H1 (cell line): ENCODE results near the gene TOB2. TPM values are rescaled to one million over a fixed set of nuclear protein-coding genes. Genes with fewer than 3 reads are reported as not detected.
"Not testable (repeated sequence)": the region's sequence is repeated elsewhere in the genome, so short reads cannot be mapped to it uniquely, and the experiment has no call there.

Source experiments
- CTCF ChIA-PET: fragments of 300-600 bp; sonication (Branson Sonifier 250); formaldehyde crosslinking; loops from one replicate; lab custom pipeline; 2021; ENCODE audit not compliant: partially characterized antibody; lab: Charles Lee
- POLR2A ChIA-PET: fragments of 300-600 bp; sonication (Branson Sonifier 250); formaldehyde crosslinking; loops from one replicate; lab custom pipeline; 2021; ENCODE audit warnings: inconsistent platforms; ENCODE audit not compliant: partially characterized antibody; lab: Charles Lee
- DNase-seq, 2 experiments: peaks; one replicate each; pipeline versions ENCODE4 v3.0.0 to v3.0.0-alpha.2; 2010 to 2022; ENCODE audit warnings: low spot score in 2 of 2, low read depth in 1 of 2, mixed read lengths in 1 of 2
- FAIRE-seq: peaks from 2 replicates; lab custom pipeline; 2011; peaks lifted over from hg19 to GRCh38; lab: Jason Lieb, UNC
- H2AFZ ChIP-seq: 2 replicates; pipeline ENCODE4 v1.8.1; 2012; ENCODE audit warnings: low read length, inconsistent platforms
- H2AK5ac ChIP-seq: 2 replicates; pipeline ENCODE4 v1.6.1; 2013; ENCODE audit warnings: low read depth, low read length
- H2BK120ac ChIP-seq: replicated peaks from 2 replicates; pipeline ENCODE3; 2013; ENCODE audit warnings: low read depth, low read length, inconsistent platforms
- H2BK12ac ChIP-seq: 2 replicates; pipeline ENCODE4 v1.6.1; 2013; ENCODE audit warnings: low read depth, low read length
- H2BK15ac ChIP-seq: 2 replicates; pipeline ENCODE4 v1.6.1; 2013; ENCODE audit warnings: low read length
- H2BK20ac ChIP-seq: 2 replicates; pipeline ENCODE4 v1.6.1; 2013; ENCODE audit warnings: low read length
- H2BK5ac ChIP-seq: 2 replicates; pipeline ENCODE4 v1.6.1; 2013; ENCODE audit warnings: low read depth, low read length
- H3K14ac ChIP-seq: 2 replicates; pipeline ENCODE4 v1.6.1; 2013; ENCODE audit warnings: inconsistent platforms; ENCODE audit not compliant: insufficient read length
- H3K18ac ChIP-seq: 2 replicates; pipeline ENCODE4 v1.6.1; 2013; ENCODE audit warnings: low read length; ENCODE audit errors: extremely low read depth
- H3K23ac ChIP-seq: 2 replicates; pipeline ENCODE4 v1.6.1; 2013; ENCODE audit warnings: inconsistent platforms; ENCODE audit not compliant: insufficient read length
- H3K23me2 ChIP-seq: 2 replicates; pipeline ENCODE4 v1.6.1; 2013; ENCODE audit warnings: low read depth, low read length
- H3K27ac ChIP-seq: 2 replicates; pipeline ENCODE4 v1.6.1; 2011; ENCODE audit warnings: low read depth, low read length, inconsistent platforms
- H3K27me3 ChIP-seq, 4 experiments: replicated peaks in 1 of 4; 1 replicate in 1 of 4; 2 replicates in 3 of 4; pipeline versions ENCODE4 v1.6.1 to v1.8.1; 2011 to 2013; ENCODE audit warnings: low read length in 3 of 4, mild to moderate bottlenecking in 3 of 4, inconsistent platforms in 2 of 4, mixed read lengths in 2 of 4, moderate library complexity in 1 of 4; ENCODE audit not compliant: control insufficient read depth in 3 of 4, insufficient read depth in 3 of 4; ENCODE audit errors: extremely low read depth in 1 of 4
- H3K36me3 ChIP-seq, 4 experiments: 2 replicates each; pipeline versions ENCODE4 v1.6.1 to v1.8.1; 2011 to 2013; ENCODE audit warnings: mild to moderate bottlenecking in 4 of 4, low read length in 3 of 4, moderate library complexity in 2 of 4, control low read depth in 1 of 4, inconsistent platforms in 1 of 4; ENCODE audit not compliant: insufficient read depth in 4 of 4, control insufficient read depth in 2 of 4
- H3K4ac ChIP-seq: replicated peaks from 2 replicates; pipeline ENCODE3; 2013; ENCODE audit warnings: low read length, low read depth, mixed read lengths, inconsistent platforms; ENCODE audit not compliant: insufficient read length
- H3K4me1 ChIP-seq, 4 experiments: replicated peaks in 1 of 4; 1 replicate in 1 of 4; 2 replicates in 3 of 4; pipeline versions ENCODE4 v1.6.1 to v1.8.1; 2011 to 2013; ENCODE audit warnings: low read length in 3 of 4, inconsistent platforms in 2 of 4, mixed read lengths in 1 of 4; ENCODE audit not compliant: insufficient read depth in 4 of 4, control insufficient read depth in 3 of 4
- H3K4me2 ChIP-seq, 2 experiments: 2 replicates each; pipeline versions ENCODE4 v1.6.1 to v1.8.1; 2011 to 2013; ENCODE audit warnings: low read depth in 2 of 2, low read length in 2 of 2, control low read depth in 1 of 2, inconsistent platforms in 1 of 2, mild to moderate bottlenecking in 1 of 2; ENCODE audit not compliant: insufficient read depth in 1 of 2
- H3K4me3 ChIP-seq, 4 experiments: fragments of 200-600, 300-600 bp in 1 of 4; sonication (generic), shearing (Covaris generic), sonication (Bioruptor Twin) in 1 of 4; 2 replicates each; pipeline versions ENCODE4 v1.5.1 to v1.8.1; 2011 to 2016; ENCODE audit warnings: low read length in 4 of 4, low read depth in 3 of 4, control low read depth in 2 of 4, inconsistent platforms in 2 of 4, mild to moderate bottlenecking in 2 of 4, mixed read lengths in 1 of 4, moderate library complexity in 1 of 4; ENCODE audit not compliant: insufficient read depth in 2 of 4; ENCODE audit errors: extremely low read depth in 1 of 4
- H3K56ac ChIP-seq: replicated peaks from 2 replicates; pipeline ENCODE3; 2013; ENCODE audit warnings: low read depth, mild to moderate bottlenecking, mixed read lengths, low read length, inconsistent platforms; ENCODE audit not compliant: insufficient read length
- H3K79me1 ChIP-seq: 2 replicates; pipeline ENCODE4 v1.6.1; 2013; ENCODE audit warnings: low read depth, low read length, control low read depth
- H3K79me2 ChIP-seq, 2 experiments: 2 replicates each; pipeline versions ENCODE4 v1.6.1 to v1.8.1; 2012 to 2013; ENCODE audit warnings: low read length in 2 of 2, mild to moderate bottlenecking in 2 of 2, inconsistent platforms in 1 of 2; ENCODE audit not compliant: insufficient read depth in 2 of 2, control insufficient read depth in 1 of 2
- H3K9ac ChIP-seq, 4 experiments: replicated peaks in 1 of 4; 1 replicate in 1 of 4; 2 replicates in 3 of 4; pipeline versions ENCODE4 v1.6.1 to v1.8.1; 2011 to 2013; ENCODE audit warnings: low read depth in 3 of 4, low read length in 3 of 4, control low read depth in 2 of 4, mild to moderate bottlenecking in 2 of 4, moderate library complexity in 2 of 4, inconsistent platforms in 1 of 4; ENCODE audit errors: extremely low read depth in 1 of 4
- H3K9me3 ChIP-seq, 2 experiments: 2 replicates each; pipeline versions ENCODE4 v1.6.1 to v1.8.1; 2012 to 2013; ENCODE audit warnings: mild to moderate bottlenecking in 2 of 2, moderate library complexity in 2 of 2, control low read depth in 1 of 2, inconsistent platforms in 1 of 2, low read depth in 1 of 2, low read length in 1 of 2, mixed read lengths in 1 of 2; ENCODE audit not compliant: insufficient read depth in 2 of 2
- H4K20me1 ChIP-seq, 2 experiments: replicated peaks in 1 of 2; 2 replicates each; pipeline versions ENCODE3 to v1.8.1; 2011 to 2013; ENCODE audit warnings: inconsistent platforms in 2 of 2, low read length in 2 of 2, mild to moderate bottlenecking in 1 of 2; ENCODE audit not compliant: insufficient read depth in 2 of 2, control insufficient read depth in 1 of 2
- H4K5ac ChIP-seq: 2 replicates; pipeline ENCODE4 v1.6.1; 2013; ENCODE audit warnings: low read length, low read depth, mixed read lengths, inconsistent platforms; ENCODE audit not compliant: insufficient read length
- H4K8ac ChIP-seq: 2 replicates; pipeline ENCODE4 v1.8.0; 2013; ENCODE audit warnings: mild to moderate bottlenecking, moderate library complexity, low read length, inconsistent platforms; ENCODE audit not compliant: insufficient read depth; ENCODE audit errors: extremely low read depth
- H4K91ac ChIP-seq: replicated peaks from 2 replicates; pipeline ENCODE3; 2013; ENCODE audit warnings: low read length, mixed read lengths, inconsistent platforms; ENCODE audit not compliant: insufficient read length
- BACH1 ChIP-seq: IDR thresholded peaks from 2 replicates; pipeline ENCODE4 v1.6.1; 2012; ENCODE audit warnings: low read length, improper control_type of control experiment
- CREB1 ChIP-seq: IDR thresholded peaks from 2 replicates; pipeline ENCODE4 v1.6.1; 2012; ENCODE audit warnings: inconsistent platforms
- CTCF ChIP-seq, 3 experiments: IDR thresholded peaks; 1 replicate in 2 of 3; 2 replicates in 1 of 3; pipeline versions ENCODE4 v1.5.1 to v1.6.1; 2011; ENCODE audit warnings: low read length in 3 of 3, mild to moderate bottlenecking in 3 of 3, inconsistent platforms in 2 of 3, low read depth in 1 of 3, moderate library complexity in 1 of 3; ENCODE audit not compliant: insufficient read depth in 1 of 3; ENCODE audit errors: control extremely low read depth in 1 of 3
- NRF1 ChIP-seq: IDR thresholded peaks from 2 replicates; pipeline ENCODE4 v1.6.1; 2011; ENCODE audit warnings: mild to moderate bottlenecking, low read depth, low read length, improper control_type of control experiment
- RFX5 ChIP-seq: IDR thresholded peaks from 2 replicates; pipeline ENCODE4 v1.6.1; 2011; ENCODE audit warnings: low read depth, low read length, improper control_type of control experiment, borderline replicate concordance
- SP2 ChIP-seq: IDR thresholded peaks from 2 replicates; pipeline ENCODE4 v1.6.1; 2012; ENCODE audit warnings: mild to moderate bottlenecking, low read length, inconsistent platforms
- YY1 ChIP-seq: IDR thresholded peaks from 2 replicates; pipeline ENCODE4 v1.6.1; 2011; ENCODE audit warnings: low read depth, mild to moderate bottlenecking, low read length
- WGBS, 2 experiments: shearing (Covaris generic) in 1 of 2; methylation state at CpG; one replicate each; pipeline versions ENCODE4 v1.1.6 to v1.1.7; 2013 to 2015; ENCODE audit warnings: low lambda C conversion rate in 2 of 2, mixed read lengths in 2 of 2, inconsistent platforms in 1 of 2, low coverage in 1 of 2, missing lambda C conversion rate in 1 of 2; ENCODE audit not compliant: insufficient replicate concordance in 2 of 2, insufficient coverage in 1 of 2, insufficient read length in 1 of 2; ENCODE audit errors: extremely low coverage in 1 of 2, missing lambda C conversion rate in 1 of 2; 5-methylcytosine and 5-hydroxymethylcytosine counted together
- polyA plus RNA-seq, 7 experiments: library from polyadenylated mRNA; depleted of rRNA in 3 of 7; stranded (reverse) in 5 of 7; unstranded in 2 of 7; fragments of >200 nt in 5 of 7; fragments of 200-250 nt in 2 of 7; gene quantifications; 1 replicate in 5 of 7; 2 replicates in 1 of 7; 4 replicates in 1 of 7; pipeline versions ENCODE4 v1.2.1 to v1.2.3, GENCODE V29; 2011 to 2013; ENCODE audit warnings: missing spikeins in 2 of 7, mixed read lengths in 2 of 7
- total RNA-seq: library from RNA; stranded (reverse); fragmentation: NEBNext Ultra II Directional; extraction: Animal tissue kit (Norgen Biotek cat#: 25700); gene quantifications from 2 replicates; pipeline ENCODE4 v1.2.1, GENCODE V29; 2021

Gene TOB2
- total and polyA plus RNA-seq, 2 of the 8 experiments (the other 6 are each of a cell fraction or from before 2014, with no cell fraction given), result 27.0 to 54.1 TPM

- TF ChIP-seq CTCF (IDR thresholded peaks at IDR 0.05; ENCODE audit: control extremely low read depth in 1 of 3, insufficient read depth in 1 of 3, low read depth in 1 of 3, low read length in 3 of 3) (peak; percentile 95 to 100 (median 99)), NRF1 (peak; percentile 76), YY1 (peak; percentile 77), BACH1 (peak; percentile 80), CREB1 (peak; percentile 51; the same call in 1 of the 2 replicates), SP2 (no peak), RFX5 (no peak)
- TF ChIP-seq, all 59 proteins: peak for 13
These were observed 42.9 kb downstream of the TOB2 start (continued) for GRCh38 chr22:41403532-41404318.

GRCh38 chr22:41402851-41403250 is 43.8 kb downstream of the TOB2 start:
- H3K56ac ChIP-seq, H4K8ac ChIP-seq, H3K4ac ChIP-seq, H4K5ac ChIP-seq, H3K18ac ChIP-seq, H3K9me3 ChIP-seq, H3K14ac ChIP-seq, H3K23me2 ChIP-seq, H3K79me2 ChIP-seq, H3K27me3 ChIP-seq, H3K23ac ChIP-seq, H2AFZ ChIP-seq, H2BK5ac ChIP-seq, H2BK120ac ChIP-seq, H2BK12ac ChIP-seq, H3K36me3 ChIP-seq, H2BK20ac ChIP-seq, H3K9ac ChIP-seq, H4K91ac ChIP-seq, H3K27ac ChIP-seq, H2BK15ac ChIP-seq, H3K4me2 ChIP-seq, H4K20me1 ChIP-seq, H2AK5ac ChIP-seq, H3K79me1 ChIP-seq, FAIRE-seq, H3K4me1 ChIP-seq, DNase-seq, H3K4me3 ChIP-seq: not testable (repeated sequence)
- 92% methylated on average over 14 of the region's 14 CpGs; no CpG with 5 or more reads in 1 of the 2 experiments for WGBS, 2 experiments
- POLR2A ChIA-PET, result interaction anchor here (1.1 to 9.8 kb wide), 13 partner anchors 10 to 141 kb away, joined by 3 to 106 read pairs (median 5); partner anchors contain the start of genes ACO2, PHF5A, POLR3H and TOB2
- CTCF ChIA-PET, result interaction anchor here (0.8 to 15.8 kb wide), 23 partner anchors 10 to 194 kb away, joined by 3 to 269 read pairs (median 8); partner anchors contain the start of genes ACO2, PHF5A and TOB2
